NCI-H146 treated with DMSO at 0.1 percent for 48 hours (cell line): ENCODE data around the gene POTEH.
"Not testable (repeated sequence)": the region's sequence is repeated elsewhere in the genome, so short reads cannot be mapped to it uniquely, and the experiment has no call there.

Experiments
- DNase-seq: peaks from one replicate; lab custom pipeline; 2025; ENCODE audit not compliant: unreplicated experiment; lab: John Stamatoyannopoulos, UW

The POTEH gene

GRCh38 chr22:15689749-15690125 is at the start of gene POTEH:
TSS of gene POTEH (plus strand) at chr22:15690026. CDS start at chr22:15690078, 52 bp downstream.
- not testable (repeated sequence) for DNase-seq

- DNase-seq = not testable (repeated sequence)
These were observed 47.5 kb upstream of the POTEH start for GRCh38 chr22:15642288-15642861.

GRCh38 chr22:15651954-15652353 is 37.9 kb upstream of the POTEH start:
- DNase-seq = not testable (repeated sequence)

DNA sequence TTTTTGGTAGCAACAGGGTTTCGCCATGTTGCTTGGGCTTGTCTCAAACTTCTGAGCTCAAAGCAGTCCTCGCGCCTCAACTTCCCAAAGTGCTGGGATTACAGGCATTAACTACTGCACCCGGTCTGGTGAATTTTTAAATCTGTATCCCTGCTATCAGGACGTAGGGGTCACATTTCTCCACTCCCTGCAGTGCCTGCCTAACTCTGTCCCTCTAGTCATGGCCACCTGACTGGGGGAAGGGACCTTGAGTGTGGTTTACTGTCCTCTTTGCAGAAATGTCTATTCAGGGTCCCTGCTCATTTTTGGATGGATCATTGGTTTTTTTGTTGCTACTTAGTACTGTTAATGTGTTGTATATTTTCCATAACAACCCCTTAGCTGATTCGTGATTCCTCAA is 37.1 kb upstream of the POTEH start:
- not testable (repeated sequence) for DNase-seq

DNA sequence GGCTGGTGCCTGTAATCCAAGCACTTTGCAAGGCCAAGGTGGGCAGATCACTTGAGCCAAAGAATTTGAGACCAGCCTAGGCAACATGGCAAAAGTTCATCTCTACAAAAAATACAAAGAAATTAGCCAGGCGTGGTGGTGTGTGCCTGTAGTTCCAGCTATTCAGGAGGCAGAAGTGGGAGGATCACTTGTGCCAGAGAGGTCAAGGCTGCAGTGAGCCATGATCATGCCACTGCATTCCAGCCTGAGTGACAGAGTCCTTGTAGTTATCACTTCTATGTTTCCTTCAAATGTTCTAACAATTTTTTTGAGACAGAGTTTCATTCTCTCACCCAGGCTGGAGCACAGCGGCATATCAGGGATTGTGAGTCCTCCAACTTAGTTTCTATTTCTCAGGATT is 36.6 kb upstream of the POTEH start:
- not testable (repeated sequence) for DNase-seq

GRCh38 chr22:15661102-15661501 is 28.7 kb upstream of the POTEH start:
- not testable (repeated sequence) for DNase-seq

- DNase-seq = not testable (repeated sequence)
These were observed 25.1 kb upstream of the POTEH start for GRCh38 chr22:15664682-15665081.

GRCh38 chr22:15665478-15665877 is 24.3 kb upstream of the POTEH start:
- not testable (repeated sequence) for DNase-seq

- not testable (repeated sequence) for DNase-seq
These were observed 20.4 kb upstream of the POTEH start for GRCh38 chr22:15669430-15669829.

DNA sequence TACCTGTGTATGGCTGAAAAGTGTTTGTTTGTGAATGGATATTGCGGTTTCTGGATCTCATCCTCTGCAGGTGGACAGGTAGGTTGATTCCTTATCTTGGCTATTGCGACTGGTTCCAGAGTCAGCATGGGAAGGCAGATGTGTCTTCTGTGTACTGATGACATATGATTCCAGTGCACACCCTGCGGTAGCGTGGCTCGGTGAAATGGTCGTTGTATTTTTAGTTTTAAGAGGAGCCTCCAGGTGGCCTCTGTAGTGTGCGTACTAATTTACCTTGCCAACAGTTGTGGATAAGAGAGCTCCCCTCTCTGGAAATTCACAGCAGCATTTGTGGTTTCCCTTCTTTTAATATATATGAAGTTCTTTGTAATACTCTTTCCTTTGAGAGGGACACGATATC is 10.1 kb upstream of the POTEH start:
- DNase-seq = not testable (repeated sequence)

- DNase-seq = not testable (repeated sequence)
These were observed 5.7 kb upstream of the POTEH start for GRCh38 chr22:15684115-15684514.

DNA sequence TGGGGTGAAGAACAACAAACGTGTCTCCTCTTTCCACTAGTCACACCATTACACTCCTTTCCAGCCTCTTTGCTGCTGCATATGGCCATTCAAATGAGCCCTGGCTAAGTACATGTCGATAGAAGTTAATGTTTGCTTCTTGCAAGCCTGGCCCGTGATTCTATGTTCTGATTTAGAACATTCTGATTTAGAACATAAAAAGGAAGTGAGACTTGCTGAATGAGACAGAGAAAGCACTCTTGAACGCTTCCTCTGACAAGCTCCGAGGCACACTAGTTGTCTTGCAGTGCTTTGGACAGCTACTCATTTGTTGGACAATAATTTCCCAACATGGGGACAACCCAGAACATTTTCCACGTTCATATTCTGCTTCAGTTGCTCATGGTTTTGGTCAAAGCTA is 5.1 kb upstream of the POTEH start:
- DNase-seq = not testable (repeated sequence)

DNA sequence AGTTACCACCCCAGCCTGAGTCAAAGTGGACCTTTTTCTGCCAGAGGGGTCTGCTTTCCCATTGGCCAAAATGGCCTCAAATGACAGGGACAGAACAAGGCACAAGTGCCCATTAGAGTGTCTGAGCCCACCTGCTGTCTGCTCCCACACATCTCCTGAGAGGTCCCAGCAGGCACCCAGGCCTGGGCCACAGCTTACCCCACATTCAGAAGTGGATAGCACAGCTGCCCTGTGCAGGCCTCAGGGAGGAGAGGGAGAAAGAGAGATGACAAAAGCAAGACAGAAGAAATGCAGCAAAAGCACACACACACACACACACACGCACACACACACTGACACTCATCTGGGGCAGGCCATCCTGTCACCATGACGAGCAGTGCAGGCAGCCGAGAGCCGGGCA is 4.2 kb upstream of the POTEH start:
- not testable (repeated sequence) for DNase-seq

- DNase-seq = not testable (repeated sequence)
These were observed 2.7 kb upstream of the POTEH start for GRCh38 chr22:15687086-15687485.

- not testable (repeated sequence) for DNase-seq
These were observed 2.1 kb upstream of the POTEH start for GRCh38 chr22:15687676-15688075.

DNA sequence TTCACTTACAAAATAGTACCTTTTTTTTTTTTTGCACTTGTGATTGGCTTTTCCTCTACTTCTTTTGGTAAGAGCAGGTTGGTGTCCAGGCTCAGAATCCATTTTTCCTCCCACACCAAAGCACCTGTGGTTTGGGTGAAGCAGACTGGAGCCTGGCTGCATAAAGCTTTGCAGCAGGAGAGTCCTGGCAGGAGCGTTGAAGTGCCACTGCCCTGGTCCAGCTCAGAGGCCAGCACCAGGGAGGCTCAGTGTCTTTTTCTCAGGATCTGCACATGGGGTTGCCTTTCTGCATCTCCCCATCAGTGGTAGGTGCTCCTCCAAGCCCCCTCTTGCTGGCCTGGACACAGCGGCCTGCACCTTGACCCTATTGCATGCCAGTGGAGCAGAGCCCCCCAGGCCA is 1.7 kb upstream of the POTEH start:
- DNase-seq = not testable (repeated sequence)

GRCh38 chr22:15689012-15689748 is 646 bp upstream of the POTEH start:
- DNase-seq = not testable (repeated sequence)

DNA sequence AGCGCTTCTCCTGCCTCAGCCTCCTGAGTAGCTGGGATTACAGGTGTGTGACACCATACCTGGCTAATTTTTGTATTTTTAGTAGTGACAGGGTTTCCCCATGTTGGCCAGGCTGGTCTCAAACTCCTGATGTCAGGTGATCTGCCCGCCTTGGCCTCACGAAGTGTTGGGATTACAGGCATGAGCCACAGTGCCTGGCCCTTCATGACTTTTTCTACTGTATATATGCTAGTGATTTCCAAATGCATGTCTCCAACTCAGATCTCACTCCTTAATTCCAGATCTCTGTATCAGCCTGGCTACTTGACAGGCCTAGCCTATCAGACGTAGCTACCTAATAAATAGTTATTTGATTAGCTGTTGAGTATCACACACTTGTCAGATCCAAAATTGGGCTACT is 23.8 kb downstream of the POTEH start:
- DNase-seq = not testable (repeated sequence)

DNA sequence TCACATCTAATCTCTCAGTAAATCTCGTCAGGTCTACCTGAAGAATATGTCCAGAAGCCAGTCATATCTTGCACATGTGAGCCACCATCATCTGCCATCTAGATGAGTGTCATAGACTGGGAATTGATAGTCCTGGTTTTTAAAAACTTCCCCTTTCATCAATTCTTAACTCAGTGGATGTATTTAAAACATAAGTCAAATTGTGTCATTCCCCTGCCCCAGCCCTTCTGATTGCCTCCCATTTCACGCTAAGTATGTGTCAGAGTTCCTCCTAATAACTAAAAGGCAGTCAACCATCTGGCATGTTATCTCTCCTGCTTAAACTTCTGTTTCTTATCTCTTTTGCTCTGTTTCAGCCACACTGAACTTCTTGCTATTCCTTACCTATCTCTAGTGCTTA is 24.3 kb downstream of the POTEH start:
- not testable (repeated sequence) for DNase-seq

DNA sequence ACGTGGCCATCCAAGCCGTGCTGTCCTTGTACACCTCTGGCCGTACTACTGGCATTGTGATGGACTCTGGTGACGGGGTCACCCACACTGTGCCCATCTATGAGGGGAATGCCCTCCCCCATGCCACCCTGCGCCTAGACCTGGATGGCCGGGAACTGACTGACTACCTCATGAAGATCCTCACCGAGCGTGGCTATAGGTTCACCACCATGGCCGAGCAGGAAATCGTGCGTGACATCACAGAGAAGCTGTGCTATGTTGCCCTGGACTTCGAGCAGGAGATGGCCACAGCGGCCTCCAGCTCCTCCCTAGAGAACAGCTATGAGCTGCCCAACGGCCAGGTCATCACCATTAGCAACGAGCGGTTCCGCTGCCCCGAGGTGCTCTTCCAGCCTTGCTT is 32.1 kb downstream of the POTEH start:
- DNase-seq = not testable (repeated sequence)

DNA sequence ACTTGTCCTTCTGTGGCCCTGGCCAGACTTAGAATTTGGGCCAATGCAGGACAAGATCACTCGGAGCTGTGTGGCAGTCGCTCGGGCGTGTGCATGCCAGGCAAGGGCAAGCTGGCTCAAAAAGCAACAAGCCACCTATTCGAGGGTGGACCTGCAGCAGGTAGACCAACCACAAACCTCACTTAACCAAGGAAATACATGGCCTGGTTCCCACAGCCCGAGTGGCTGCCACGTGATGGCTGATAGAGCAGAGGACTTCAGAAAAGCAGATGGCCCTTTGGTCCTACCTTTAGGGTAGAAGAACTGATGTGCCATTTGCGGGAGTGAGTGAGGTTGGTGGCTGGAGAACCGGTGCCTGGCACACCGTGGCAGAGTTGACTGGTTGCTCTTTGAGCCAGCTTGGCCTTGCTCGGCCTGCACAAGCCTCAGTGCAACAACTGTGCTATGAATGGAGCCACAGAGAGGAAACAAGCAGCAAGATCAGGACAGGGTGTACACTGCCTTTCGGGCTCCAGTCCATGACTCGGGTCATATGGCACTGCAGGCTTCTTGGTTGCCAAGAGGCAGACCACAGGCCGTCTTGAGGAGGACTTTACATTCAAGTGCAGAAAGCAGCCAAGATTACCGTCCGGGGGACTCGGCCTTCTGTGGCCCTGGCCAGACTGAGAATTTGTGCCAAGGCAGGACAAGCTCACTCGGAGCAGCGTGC is 39.5 kb downstream of the POTEH start:
- not testable (repeated sequence) for DNase-seq

DNA sequence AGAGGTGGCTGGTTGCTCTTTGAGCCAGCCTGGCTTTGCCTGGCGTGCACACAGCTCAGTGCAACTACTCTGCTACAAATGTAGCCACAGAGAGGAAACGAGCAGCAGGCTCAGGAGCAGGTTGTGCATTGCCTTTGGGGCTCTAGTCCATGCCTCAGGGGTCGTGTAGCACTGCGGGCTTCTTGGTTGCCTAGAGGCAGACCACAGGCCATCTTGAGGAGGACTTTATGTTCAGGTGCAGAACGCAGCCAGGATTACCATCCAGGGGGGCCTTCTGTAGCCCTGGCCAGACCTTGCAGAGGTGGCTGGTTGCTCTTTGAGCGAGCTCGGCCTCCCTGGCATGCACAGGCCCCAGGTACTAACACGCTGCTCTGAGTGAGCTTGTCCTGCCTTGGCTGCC is 41.2 kb downstream of the POTEH start:
- DNase-seq = not testable (repeated sequence)
